HTERT RPE-1 (cell line): ENCODE data around the gene CFAP47.
"Not testable (repeated sequence)": the region's sequence is repeated elsewhere in the genome, so short reads cannot be mapped to it uniquely, and the experiment has no call there.

Source experiments
- in situ Hi-C: fragments of 300-500 bp; cut with MboI; formaldehyde crosslinking; loops from 4 replicates; pipeline ENCODE4 v1.14.3; 2020; ENCODE audit warnings: low sequenced_read_pairs

CFAP47 gene

GRCh38 chrX:35919536-35920309 lies at the start of gene CFAP47:
Gene CFAP47, plus strand, starts transcription at chrX:35919734. Its CDS starts 66 bp downstream, at chrX:35919800.
- in situ Hi-C loops, result no loop called here

- in situ Hi-C loops, result no loop called here
Measured at GRCh38 chrX:35880601-35881000, 38.9 kb upstream of the CFAP47 start.

- in situ Hi-C loops, result no loop called here
Measured at GRCh38 chrX:35886135-35886534, 33.4 kb upstream of the CFAP47 start.

- in situ Hi-C loops, result no loop called here
Measured at GRCh38 chrX:35890699-35891098, 28.8 kb upstream of the CFAP47 start.

GRCh38 chrX:35986816-35987215 lies 67.3 kb downstream of the CFAP47 start:
- in situ Hi-C loops, result not testable (repeated sequence)

- in situ Hi-C loops, result no loop called here
Measured at GRCh38 chrX:36007207-36007606, 87.7 kb downstream of the CFAP47 start.

- in situ Hi-C loops, result no loop called here
Measured at GRCh38 chrX:36019125-36019524, 99.6 kb downstream of the CFAP47 start.

- in situ Hi-C loops, result no loop called here
Measured at GRCh38 chrX:36035550-36035949, 116.0 kb downstream of the CFAP47 start.

- in situ Hi-C loops, result no loop called here
Measured at GRCh38 chrX:36062778-36063177, 143.2 kb downstream of the CFAP47 start.

GRCh38 chrX:36071061-36071460 lies 151.5 kb downstream of the CFAP47 start:
- in situ Hi-C loops, result no loop called here

- in situ Hi-C loops, result not testable (repeated sequence)
Measured at GRCh38 chrX:36075009-36075408, 155.5 kb downstream of the CFAP47 start.

- in situ Hi-C loops, result no loop called here
Measured at GRCh38 chrX:36083256-36083655, 163.7 kb downstream of the CFAP47 start.

GRCh38 chrX:36087366-36087765 lies 167.8 kb downstream of the CFAP47 start:
- in situ Hi-C loops, result no loop called here

GRCh38 chrX:36088939-36089338 lies 169.4 kb downstream of the CFAP47 start:
- in situ Hi-C loops, result not testable (repeated sequence)

- in situ Hi-C loops, result no loop called here
Measured at GRCh38 chrX:36102425-36102824, 182.9 kb downstream of the CFAP47 start.

GRCh38 chrX:36116222-36116621 lies 196.7 kb downstream of the CFAP47 start:
- in situ Hi-C loops, result no loop called here

- in situ Hi-C loops, result no loop called here
Measured at GRCh38 chrX:36159254-36159653, 239.7 kb downstream of the CFAP47 start.

- in situ Hi-C loops, result no loop called here
Measured at GRCh38 chrX:36160081-36160480, 240.5 kb downstream of the CFAP47 start.

- in situ Hi-C loops, result no loop called here
Measured at GRCh38 chrX:36198575-36198974, 279.0 kb downstream of the CFAP47 start.

- in situ Hi-C loops, result no loop called here
Measured at GRCh38 chrX:36199928-36200327, 280.4 kb downstream of the CFAP47 start.

GRCh38 chrX:36214924-36215323 lies 295.4 kb downstream of the CFAP47 start:
- in situ Hi-C loops, result no loop called here

GRCh38 chrX:36218801-36219200 lies 299.3 kb downstream of the CFAP47 start:
- in situ Hi-C loops, result no loop called here
